HG02973 (cell line): ENCODE results near the gene FMN1.
"Not testable (repeated sequence)": the region's sequence is repeated elsewhere in the genome, so short reads cannot be mapped to it uniquely, and the experiment has no call there.

ENCODE experiments used
- ATAC-seq: cut with Tn5 transposase; IDR thresholded peaks from one replicate; pipeline ENCODE4 v1.9.1; 2021; ENCODE audit warnings: moderate library complexity; ENCODE audit not compliant: unreplicated experiment

FMN1 gene

DNA sequence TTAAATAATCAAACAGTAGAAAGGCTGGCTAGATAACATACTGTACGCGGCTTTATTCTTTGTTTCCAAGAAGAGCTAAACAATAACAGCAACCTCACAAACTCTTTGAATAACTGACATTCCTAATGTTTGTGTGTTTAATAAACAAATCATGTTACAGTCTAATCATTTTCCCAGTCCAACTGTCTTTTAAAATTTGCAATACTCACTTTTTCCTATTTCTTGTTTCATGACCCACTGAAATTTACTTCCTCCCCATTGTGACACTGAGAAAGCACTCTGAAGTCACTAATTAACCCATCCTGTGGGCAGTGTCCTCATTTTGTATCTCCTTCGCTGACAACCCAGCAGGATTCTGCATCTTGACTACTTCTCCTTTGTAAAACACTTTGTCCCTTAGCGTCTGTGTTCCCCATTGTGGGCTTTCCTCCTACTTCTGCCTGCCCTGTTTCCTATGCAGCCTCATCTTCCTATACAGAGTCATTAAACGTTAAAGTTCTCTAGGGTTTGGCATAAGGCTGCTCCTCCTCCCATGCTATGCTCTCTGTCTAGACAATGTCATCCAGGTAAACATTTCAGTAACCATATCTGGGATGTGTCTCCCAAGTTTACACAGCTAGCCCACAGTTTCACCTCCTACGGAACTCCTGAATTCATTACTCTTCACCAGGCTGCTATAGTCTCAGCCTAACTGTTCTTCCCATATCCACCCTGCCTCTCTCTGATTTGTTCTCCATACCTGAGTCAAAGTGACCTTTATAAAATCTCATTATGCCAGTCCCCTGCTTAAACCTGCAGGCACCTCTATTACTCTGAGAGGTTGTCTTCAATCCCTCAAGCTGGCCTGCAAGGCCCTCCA is 327.8 kb downstream of the FMN1 start:
- ATAC-seq: no peak

DNA sequence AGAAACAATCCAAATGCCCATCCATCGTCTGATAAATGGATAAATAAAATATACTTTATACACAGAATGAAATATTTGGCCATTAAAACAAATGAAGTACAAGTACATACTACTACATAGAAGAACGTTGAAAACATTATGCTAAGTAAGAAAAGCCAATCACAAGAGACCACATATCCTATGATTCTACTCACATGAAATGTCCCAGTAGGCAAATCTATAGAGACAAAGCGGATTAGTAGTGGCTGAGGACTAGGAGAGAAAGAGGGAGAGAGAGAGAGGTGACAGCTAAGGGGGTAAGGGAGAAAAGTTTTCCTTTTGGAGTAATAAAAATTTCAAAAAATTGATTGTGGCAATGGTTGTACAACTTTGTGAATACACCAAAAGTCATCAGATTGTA is 329.7 kb downstream of the FMN1 start:
- no peak for ATAC-seq

GRCh38 chr15:32864051-32864450 is 330.5 kb downstream of the FMN1 start:
- ATAC-seq: no peak

GRCh38 chr15:32861761-32862160 is 332.8 kb downstream of the FMN1 start:
- no peak for ATAC-seq

DNA sequence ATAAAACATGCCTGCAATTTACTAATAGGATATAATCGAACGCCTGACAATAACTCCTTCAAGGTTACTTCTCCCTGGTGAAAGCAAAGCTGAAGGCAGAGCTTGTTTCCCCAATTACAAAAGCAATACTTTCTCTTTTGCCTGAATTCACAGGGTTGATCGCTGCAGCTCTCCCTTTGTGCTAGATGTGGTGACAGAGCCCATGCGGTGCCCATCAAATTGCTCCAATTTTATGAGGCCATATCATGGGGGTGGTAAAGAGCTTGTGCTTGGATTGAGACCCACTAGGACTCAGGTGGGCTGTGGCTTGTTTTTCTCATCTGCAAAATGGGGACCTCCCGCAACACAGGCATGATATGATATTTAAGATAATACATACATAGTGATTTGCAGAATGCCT is 333.3 kb downstream of the FMN1 start:
- no peak for ATAC-seq

- no peak for ATAC-seq
Measured at GRCh38 chr15:32859996-32860395, 334.5 kb downstream of the FMN1 start.

GRCh38 chr15:32859251-32859650 is 335.3 kb downstream of the FMN1 start:
- no peak for ATAC-seq

DNA sequence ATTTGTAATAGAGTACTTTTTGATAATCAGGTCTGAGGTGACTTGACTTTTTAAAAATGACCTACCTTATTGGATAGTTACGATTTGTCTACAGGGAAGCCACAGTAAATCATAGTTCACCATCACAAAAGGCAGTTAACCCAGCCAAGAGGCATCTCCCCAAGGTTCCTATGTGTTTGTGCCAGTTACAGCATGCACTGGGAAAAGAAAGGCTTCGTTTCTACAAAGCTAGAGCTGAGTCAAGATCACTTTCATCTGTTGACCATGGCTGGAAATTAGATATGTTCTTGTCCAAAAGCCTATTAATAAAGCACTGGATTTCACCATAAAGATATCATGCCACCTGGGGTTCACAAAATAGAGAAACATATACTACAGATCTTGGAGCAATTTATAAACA is 336.8 kb downstream of the FMN1 start:
- no peak for ATAC-seq

DNA sequence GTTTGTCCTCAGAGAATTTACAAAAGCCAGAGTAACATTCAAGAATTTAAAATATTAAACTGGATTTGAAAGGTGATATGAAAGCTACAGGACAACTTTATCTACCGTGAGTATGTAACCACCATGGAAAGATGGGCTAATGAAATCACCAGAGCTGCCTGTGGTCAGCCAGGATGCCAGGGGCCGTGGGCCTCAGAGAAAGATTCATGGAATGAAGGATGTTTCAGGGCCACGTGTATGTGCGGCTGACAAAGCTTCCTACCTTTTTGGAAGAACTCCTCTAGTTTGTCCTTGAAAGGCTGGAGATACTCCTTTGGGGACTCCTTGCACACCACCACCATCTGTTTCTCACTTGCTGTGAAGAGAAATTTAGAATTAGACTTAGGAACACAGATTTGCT is 337.8 kb downstream of the FMN1 start:
- ATAC-seq: no peak

DNA sequence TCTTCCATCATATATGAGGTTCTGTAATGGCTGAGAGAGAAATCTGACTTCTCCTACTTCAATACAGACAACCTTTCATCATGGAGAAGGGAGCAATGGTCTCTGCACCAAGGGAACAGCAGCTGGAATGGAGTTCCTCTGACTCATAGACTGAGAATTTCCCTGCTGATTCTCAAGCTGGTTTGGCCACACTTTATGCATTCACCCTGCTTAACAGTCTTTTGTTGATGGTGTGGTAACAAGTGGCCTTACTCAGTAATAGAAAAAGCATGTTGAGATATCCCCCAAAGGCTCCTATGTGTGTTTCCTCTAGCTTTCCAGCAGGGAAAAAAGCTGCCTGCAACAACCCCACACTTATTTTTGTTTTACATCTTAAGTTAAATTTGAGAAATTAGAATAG is 338.6 kb downstream of the FMN1 start:
- no peak for ATAC-seq

DNA sequence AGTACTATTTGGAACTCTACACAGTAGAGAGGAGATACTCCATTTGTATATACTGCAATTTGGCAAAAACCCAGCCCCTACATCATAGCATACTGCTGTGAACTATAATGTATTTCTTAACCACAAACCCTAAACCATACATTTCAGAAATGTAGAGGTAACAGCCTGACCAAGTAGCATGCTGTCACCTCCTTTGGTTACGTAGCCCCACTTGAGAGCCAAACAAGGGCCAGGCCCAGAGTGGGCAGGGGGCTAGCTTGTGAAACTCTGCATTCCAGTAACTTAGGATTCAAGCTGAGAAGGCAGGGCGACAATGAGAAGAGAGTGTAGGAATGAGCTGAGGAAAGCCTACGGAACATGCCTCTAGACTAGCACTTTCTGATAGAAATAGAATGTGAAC is 340.9 kb downstream of the FMN1 start:
- ATAC-seq: no peak

GRCh38 chr15:32852771-32853170 is 341.7 kb downstream of the FMN1 start:
- no peak for ATAC-seq

GRCh38 chr15:32852017-32852416 is 342.5 kb downstream of the FMN1 start:
- ATAC-seq: no peak

- ATAC-seq: no peak
Measured at GRCh38 chr15:32851572-32851971, 342.9 kb downstream of the FMN1 start.

GRCh38 chr15:32849769-32850668 is 344.5 kb downstream of the FMN1 start:
- no peak for ATAC-seq

DNA sequence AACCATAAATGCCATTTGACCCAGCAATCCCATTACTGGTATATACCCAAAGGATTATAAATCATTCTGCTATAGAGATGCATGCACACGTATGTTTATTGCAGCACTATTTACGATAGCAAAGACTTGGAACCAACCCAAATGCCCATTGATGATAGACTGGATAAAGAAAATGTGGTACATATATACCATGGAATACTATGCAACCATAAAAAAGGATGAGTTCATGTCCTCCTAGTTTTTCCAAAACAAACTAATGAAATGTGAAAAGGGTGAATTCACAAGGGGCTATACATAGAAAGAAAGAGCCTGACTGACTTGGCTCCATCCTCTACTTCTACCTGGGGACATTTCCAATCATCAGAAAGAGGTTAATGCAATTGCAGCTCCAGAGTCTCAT is 347.8 kb downstream of the FMN1 start:
- not testable (repeated sequence) for ATAC-seq

DNA sequence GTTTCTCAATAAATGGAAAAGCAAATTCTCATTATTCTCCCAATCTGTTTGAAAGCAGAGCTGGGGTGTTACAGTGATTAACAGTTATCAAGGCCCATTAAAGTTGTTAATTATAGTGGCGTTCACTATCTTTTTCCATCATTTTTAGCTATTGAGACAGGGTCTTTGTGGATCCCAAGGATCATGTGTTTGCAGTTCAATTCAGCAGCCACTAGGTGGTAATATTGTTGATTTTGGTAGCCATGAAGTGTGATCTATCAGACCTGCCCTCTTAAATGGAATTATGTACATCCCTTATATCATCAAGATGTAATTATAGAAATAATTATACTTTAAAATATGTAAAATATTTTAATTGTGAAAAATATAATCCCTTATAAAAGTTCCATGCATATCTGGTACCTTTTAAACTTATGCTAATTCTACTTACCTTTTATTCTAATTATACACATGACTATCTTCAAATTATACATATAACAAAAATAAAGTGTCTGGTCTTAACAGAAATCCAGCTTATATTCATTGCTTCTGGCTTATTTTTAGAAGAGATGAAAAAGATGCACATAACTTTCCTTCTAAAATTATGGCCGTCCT is 350.3 kb downstream of the FMN1 start:
- ATAC-seq: no peak

GRCh38 chr15:32843219-32843815 is 351.2 kb downstream of the FMN1 start:
- ATAC-seq: no peak

DNA sequence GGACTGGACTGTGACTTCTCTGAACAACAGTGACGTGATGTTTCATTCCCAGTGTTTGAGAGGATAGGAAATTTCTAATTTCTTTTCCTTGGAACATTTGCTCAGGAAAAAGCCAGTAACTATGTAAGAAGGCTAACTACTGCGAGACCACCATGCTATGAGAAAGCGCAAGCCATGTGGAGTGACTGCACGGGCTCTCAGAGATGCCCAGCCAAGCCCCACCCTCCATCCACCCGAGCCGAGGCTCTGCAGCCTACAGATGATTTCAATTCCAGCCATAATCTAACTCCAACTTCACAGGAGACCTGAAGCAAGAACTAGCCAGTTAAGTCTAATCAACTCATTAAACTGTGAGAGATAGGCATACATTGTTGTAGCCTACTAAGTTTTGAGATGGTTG is 352.4 kb downstream of the FMN1 start:
- no peak for ATAC-seq

DNA sequence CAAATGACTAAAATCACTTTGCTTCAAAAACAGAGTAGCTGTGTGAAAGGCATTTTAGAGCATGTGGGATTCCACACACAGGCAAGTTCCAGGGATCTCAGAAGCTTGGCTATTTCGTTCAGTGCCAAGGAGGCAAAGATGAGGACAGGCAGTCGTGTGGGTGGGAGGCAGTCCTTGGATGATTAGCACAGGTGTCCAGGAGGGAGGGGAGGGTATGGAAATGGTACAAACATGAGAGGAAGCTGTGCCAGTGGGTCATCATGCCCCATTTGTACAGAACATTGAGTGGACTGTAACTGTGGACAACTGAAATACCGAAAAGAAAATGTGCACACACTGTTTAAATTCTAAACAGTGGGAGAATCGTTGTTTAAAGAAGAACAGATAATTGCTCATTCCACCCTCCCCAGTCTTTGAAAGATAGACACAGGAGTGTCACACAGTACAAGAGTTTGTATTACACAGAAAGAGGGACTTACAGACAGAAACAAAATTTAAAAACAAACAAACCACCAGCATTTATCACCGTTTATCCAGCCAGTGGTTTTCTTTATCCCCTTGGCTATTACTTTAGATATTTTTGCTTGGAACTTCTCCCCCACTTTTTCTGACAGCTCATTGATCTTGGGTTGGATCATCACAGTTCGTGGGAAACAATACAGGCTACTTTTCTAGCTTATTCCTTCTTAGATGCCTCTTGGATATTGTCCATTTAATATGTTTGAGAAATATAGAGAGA is 353.8 kb downstream of the FMN1 start:
- ATAC-seq: no peak

- no peak for ATAC-seq
Measured at GRCh38 chr15:32838820-32839219, 355.7 kb downstream of the FMN1 start.
